Activated naive CD4-positive, alpha-beta T cell treated with anti-CD3 and anti-CD28 coated beads, Interleukin-2, amount 10 ng/mL, durations not matched to agents 7 days and 5 days (primary cell): ENCODE measurements around the gene RGL3.
"Not testable (repeated sequence)": the region's sequence is repeated elsewhere in the genome, so short reads cannot be mapped to it uniquely, and the experiment has no call there.

Source experiments
- CTCF ChIA-PET: fragments of 350-600 bp; sonication (Branson Sonifier 250); formaldehyde crosslinking; loops from one replicate; lab custom pipeline; 2021; ENCODE audit warnings: antibody characterized with exemption; lab: Charles Lee
- DNase-seq: peaks from one replicate; pipeline ENCODE4 v3.0.0-alpha.2; 2020
- H3K27ac Mint-ChIP-seq: one replicate; pipeline ENCODE4 v1.8.0; 2021; ENCODE audit warnings: mild to moderate bottlenecking, moderate library complexity, mixed read lengths
- H3K27me3 Mint-ChIP-seq: one replicate; pipeline ENCODE4 v1.8.0; 2021; ENCODE audit warnings: mild to moderate bottlenecking, mixed read lengths
- H3K36me3 Mint-ChIP-seq: one replicate; pipeline ENCODE4 v1.8.0; 2021; ENCODE audit warnings: mixed read lengths
- H3K4me1 Mint-ChIP-seq: one replicate; pipeline ENCODE4 v1.8.0; 2021; ENCODE audit warnings: mixed read lengths
- H3K4me3 Mint-ChIP-seq: one replicate; pipeline ENCODE4 v1.8.0; 2021; ENCODE audit warnings: mild to moderate bottlenecking, moderate library complexity, mixed read lengths
- H3K9me3 Mint-ChIP-seq: one replicate; pipeline ENCODE4 v1.8.0; 2021; ENCODE audit warnings: mixed read lengths

The RGL3 gene

GRCh38 chr19:11397089-11397610, 22.0 kb downstream of the RGL3 start:
- CTCF ChIA-PET, result interaction anchor here (0.5 to 2.0 kb wide), 2 partner anchors 16 to 1448 kb away, joined by 3 to 6 read pairs; no protein-coding TSS in a partner anchor
- DNase-seq, result no peak
- no peak overlapping the region for H3K4me3 Mint-ChIP-seq
- no peak overlapping the region for H3K27ac Mint-ChIP-seq
- H3K4me1 Mint-ChIP-seq, result peaks cover 4% of the 10 kb centered on the region
- peaks cover 22% of the 10 kb centered on the region for H3K27me3 Mint-ChIP-seq
- no peaks in the 10 kb centered on the region for H3K9me3 Mint-ChIP-seq
- H3K36me3 Mint-ChIP-seq, result no peaks in the 10 kb centered on the region

- no peaks in the 10 kb centered on the region for H3K36me3 Mint-ChIP-seq
- no peak overlapping the region for H3K4me3 Mint-ChIP-seq
- no peak for DNase-seq
- H3K27ac Mint-ChIP-seq, result no peak overlapping the region
- peaks cover 3% of the 10 kb centered on the region for H3K9me3 Mint-ChIP-seq
- H3K4me1 Mint-ChIP-seq, result peaks cover 11% of the 10 kb centered on the region
- peaks cover 36% of the 10 kb centered on the region for H3K27me3 Mint-ChIP-seq
- CTCF ChIA-PET, result interaction anchor here (1.6 to 2.1 kb wide), 2 partner anchors 8 to 10 kb away, joined by 5 to 7 read pairs; no protein-coding TSS in a partner anchor
These were observed 28.0 kb downstream of the RGL3 start for GRCh38 chr19:11390933-11391680.

GRCh38 chr19:11390359-11390758, 28.8 kb downstream of the RGL3 start:
- no peak overlapping the region for H3K4me3 Mint-ChIP-seq
- H3K36me3 Mint-ChIP-seq, result no peaks in the 10 kb centered on the region
- peaks cover 38% of the 10 kb centered on the region for H3K27me3 Mint-ChIP-seq
- CTCF ChIA-PET, result interaction anchor here (1.6 to 2.1 kb wide), 2 partner anchors 7 to 9 kb away, joined by 5 to 7 read pairs; no protein-coding TSS in a partner anchor
- peaks cover 11% of the 10 kb centered on the region for H3K4me1 Mint-ChIP-seq
- peaks cover 3% of the 10 kb centered on the region for H3K9me3 Mint-ChIP-seq
- DNase-seq, result no peak
- no peak overlapping the region for H3K27ac Mint-ChIP-seq

- no peak for DNase-seq
- CTCF ChIA-PET, result no interaction called here
- H3K9me3 Mint-ChIP-seq, result peaks cover 3% of the 10 kb centered on the region
- H3K27me3 Mint-ChIP-seq, result peaks cover 53% of the 10 kb centered on the region
- H3K27ac Mint-ChIP-seq, result no peak overlapping the region
- H3K4me3 Mint-ChIP-seq, result no peak overlapping the region
- no peaks in the 10 kb centered on the region for H3K36me3 Mint-ChIP-seq
- H3K4me1 Mint-ChIP-seq, result peaks cover 16% of the 10 kb centered on the region
These were observed 31.7 kb downstream of the RGL3 start for GRCh38 chr19:11387162-11388034.

GRCh38 chr19:11384778-11385129, 34.4 kb downstream of the RGL3 start:
- no peak for DNase-seq
- H3K4me3 Mint-ChIP-seq, result no peak overlapping the region
- peaks cover 3% of the 10 kb centered on the region for H3K36me3 Mint-ChIP-seq
- H3K4me1 Mint-ChIP-seq, result peaks cover 36% of the 10 kb centered on the region
- CTCF ChIA-PET, result interaction anchor here (2.9 kb wide), 1 partner anchor 98 kb away, joined by 13 read pairs; no protein-coding TSS in a partner anchor
- peaks cover 52% of the 10 kb centered on the region for H3K27me3 Mint-ChIP-seq
- H3K9me3 Mint-ChIP-seq, result no peaks in the 10 kb centered on the region
- H3K27ac Mint-ChIP-seq, result no peak overlapping the region

- no peak overlapping the region for H3K4me3 Mint-ChIP-seq
- DNase-seq, result no peak
- H3K4me1 Mint-ChIP-seq, result peaks cover 43% of the 10 kb centered on the region
- H3K27ac Mint-ChIP-seq, result no peak overlapping the region
- peaks cover 52% of the 10 kb centered on the region for H3K27me3 Mint-ChIP-seq
- no peaks in the 10 kb centered on the region for H3K9me3 Mint-ChIP-seq
- CTCF ChIA-PET, result interaction anchor here (0.6 to 2.9 kb wide), 6 partner anchors 8 to 99 kb away, joined by 3 to 13 read pairs (median 4); partner anchors contain the start of genes ODAD3, PRKCSH and SWSAP1
- H3K36me3 Mint-ChIP-seq, result peaks cover 3% of the 10 kb centered on the region
These were observed 35.4 kb downstream of the RGL3 start for GRCh38 chr19:11383706-11384048.

GRCh38 chr19:11382898-11383705, 36.0 kb downstream of the RGL3 start:
- peaks cover 52% of the 10 kb centered on the region for H3K27me3 Mint-ChIP-seq
- peak overlapping the region; percentile 58 for H3K4me3 Mint-ChIP-seq
- CTCF ChIA-PET, result interaction anchor here (0.6 to 2.9 kb wide), 12 partner anchors 8 to 155 kb away, joined by 3 to 13 read pairs (median 3); partner anchors contain the start of genes ODAD3, PRKCSH and SWSAP1
- peak overlapping the region; percentile 55 for H3K27ac Mint-ChIP-seq
- peak; percentile 55 for DNase-seq
- H3K36me3 Mint-ChIP-seq, result peaks cover 3% of the 10 kb centered on the region
- H3K9me3 Mint-ChIP-seq, result no peaks in the 10 kb centered on the region
- H3K4me1 Mint-ChIP-seq, result peaks cover 47% of the 10 kb centered on the region

- Mint-ChIP-seq H3K4me3 (peak overlapping the region; percentile 81), H3K4me1 (peaks cover 58% of the 10 kb centered on the region)
- CTCF ChIA-PET, result interaction anchor here (0.6 to 2.4 kb wide), 31 partner anchors 10 to 207 kb away, joined by 3 to 9 read pairs (median 4); partner anchors contain the start of genes ECSIT, ODAD3 and PRKCSH
These were observed 38.2 kb downstream of the RGL3 start for GRCh38 chr19:11380653-11381537.

GRCh38 chr19:11379857-11380350, 39.2 kb downstream of the RGL3 start:
- Mint-ChIP-seq H3K4me3 (peak overlapping the region; percentile 81), H3K27me3 (peaks cover 39% of the 10 kb centered on the region), H3K27ac (peak overlapping the region; percentile 99), H3K9me3 (no peaks in the 10 kb centered on the region), H3K36me3 (peaks cover 16% of the 10 kb centered on the region), H3K4me1 (peaks cover 63% of the 10 kb centered on the region)
- CTCF ChIA-PET, result interaction anchor here (0.5 to 1.2 kb wide), 2 partner anchors 68 to 504 kb away, joined by 3 to 5 read pairs; no protein-coding TSS in a partner anchor
- no peak for DNase-seq

More at GRCh38 chr19:11380653-11381537, 38.2 kb downstream of the RGL3 start:
- H3K27ac Mint-ChIP-seq, result peak overlapping the region; percentile 99
- H3K36me3 Mint-ChIP-seq, result peaks cover 15% of the 10 kb centered on the region
- peak; percentile 99 for DNase-seq
- H3K9me3 Mint-ChIP-seq, result no peaks in the 10 kb centered on the region
- peaks cover 47% of the 10 kb centered on the region for H3K27me3 Mint-ChIP-seq

GRCh38 chr19:11379269-11379845, 39.8 kb downstream of the RGL3 start:
- Mint-ChIP-seq H3K4me1 (peaks cover 63% of the 10 kb centered on the region), H3K27me3 (peaks cover 33% of the 10 kb centered on the region), H3K27ac (peak overlapping the region; percentile 99), H3K36me3 (peaks cover 16% of the 10 kb centered on the region)
- H3K9me3 Mint-ChIP-seq, CTCF ChIA-PET, H3K4me3 Mint-ChIP-seq, DNase-seq: not testable (repeated sequence)

- H3K27me3 Mint-ChIP-seq, result peaks cover 25% of the 10 kb centered on the region
- H3K4me1 Mint-ChIP-seq, result peaks cover 62% of the 10 kb centered on the region
- DNase-seq, result peak; percentile 33
- no peak overlapping the region for H3K4me3 Mint-ChIP-seq
- H3K36me3 Mint-ChIP-seq, result peaks cover 16% of the 10 kb centered on the region
- H3K27ac Mint-ChIP-seq, result no peak overlapping the region
- H3K9me3 Mint-ChIP-seq, result no peaks in the 10 kb centered on the region
- CTCF ChIA-PET, result interaction anchor here (0.6 to 1.6 kb wide), 5 partner anchors 9 to 182 kb away, joined by 3 read pairs; no protein-coding TSS in a partner anchor
These were observed 40.6 kb downstream of the RGL3 start for GRCh38 chr19:11378319-11379189.
